ACC112 (cell line): Measurements from ENCODE around the gene DUSP9.

ENCODE experiments used
- H2AFZ ChIP-seq: fragments of 200-600 bp; sonication (generic); one replicate; pipeline ENCODE4 v1.6.0; 2017; ENCODE audit warnings: antibody characterized with exemption, low read length; ENCODE audit not compliant: unreplicated experiment
- H3K27ac ChIP-seq: fragments of 200-600 bp; sonication (generic); 2 replicates; pipeline ENCODE4 v1.5.1; 2014; ENCODE audit warnings: low read depth, mild to moderate bottlenecking, antibody characterized with exemption, low read length, moderate library complexity
- H3K27me3 ChIP-seq: fragments of 200-600 bp; sonication (generic); 2 replicates; pipeline ENCODE4 v1.6.1; 2014; ENCODE audit warnings: mild to moderate bottlenecking, antibody characterized with exemption, low read length, moderate library complexity, mixed read lengths; ENCODE audit not compliant: insufficient read depth
- H3K36me3 ChIP-seq: fragments of 200-600 bp; sonication (generic); 2 replicates; pipeline ENCODE4 v1.6.1; 2016; ENCODE audit warnings: mild to moderate bottlenecking, antibody characterized with exemption, low read length, moderate library complexity, mixed read lengths; ENCODE audit not compliant: insufficient read depth
- H3K4me1 ChIP-seq: fragments of 200-600 bp; sonication (generic); one replicate; pipeline ENCODE4 v1.6.1; 2016; ENCODE audit warnings: low read length, mixed read lengths; ENCODE audit not compliant: insufficient read depth, unreplicated experiment, control insufficient read depth
- H3K4me3 ChIP-seq: fragments of 200-600 bp; sonication (generic); 2 replicates; pipeline ENCODE4 v1.5.1; 2014; ENCODE audit warnings: mild to moderate bottlenecking, low read depth, low read length
- H3K79me2 ChIP-seq: fragments of 200-600 bp; sonication (generic); one replicate; pipeline ENCODE4 v1.6.0; 2016; ENCODE audit warnings: low read length; ENCODE audit not compliant: control insufficient read depth, unreplicated experiment, insufficient read depth

Gene DUSP9

GRCh38 chrX:153631346-153631745, 15.7 kb upstream of the DUSP9 start:
- Histone ChIP-seq H3K4me1 (no peaks in the 10 kb centered on the region), H3K27me3 (peaks cover 10% of the 10 kb centered on the region), H3K79me2 (no peaks in the 10 kb centered on the region), H2AFZ (no peak overlapping the region), H3K4me3 (no peak overlapping the region), H3K36me3 (no peaks in the 10 kb centered on the region), H3K27ac (no peak overlapping the region)

GRCh38 chrX:153631907-153632594, 15.0 kb upstream of the DUSP9 start:
- Histone ChIP-seq H3K4me1 (no peaks in the 10 kb centered on the region), H3K79me2 (no peaks in the 10 kb centered on the region), H3K27me3 (peaks cover 10% of the 10 kb centered on the region), H3K4me3 (no peak overlapping the region), H2AFZ (no peak overlapping the region), H3K36me3 (no peaks in the 10 kb centered on the region), H3K27ac (no peak overlapping the region)

- Histone ChIP-seq H3K4me3 (no peak overlapping the region), H3K27me3 (peaks cover 10% of the 10 kb centered on the region), H3K36me3 (no peaks in the 10 kb centered on the region), H2AFZ (no peak overlapping the region), H3K79me2 (no peaks in the 10 kb centered on the region), H3K27ac (no peak overlapping the region), H3K4me1 (no peaks in the 10 kb centered on the region)
These were observed 14.4 kb upstream of the DUSP9 start for GRCh38 chrX:153632595-153632946.

- Histone ChIP-seq H3K4me3 (no peak overlapping the region), H3K27ac (no peak overlapping the region), H2AFZ (no peak overlapping the region), H3K36me3 (no peaks in the 10 kb centered on the region), H3K4me1 (no peaks in the 10 kb centered on the region), H3K27me3 (peaks cover 10% of the 10 kb centered on the region), H3K79me2 (no peaks in the 10 kb centered on the region)
These were observed 14.0 kb upstream of the DUSP9 start for GRCh38 chrX:153633048-153633447.

GRCh38 chrX:153633607-153634180, 13.3 kb upstream of the DUSP9 start:
- Histone ChIP-seq H3K27me3 (peaks cover 10% of the 10 kb centered on the region), H2AFZ (no peak overlapping the region), H3K27ac (no peak overlapping the region), H3K79me2 (no peaks in the 10 kb centered on the region), H3K36me3 (no peaks in the 10 kb centered on the region), H3K4me3 (no peak overlapping the region), H3K4me1 (no peaks in the 10 kb centered on the region)

GRCh38 chrX:153634236-153634635, 12.8 kb upstream of the DUSP9 start:
- Histone ChIP-seq H3K27me3 (peaks cover 10% of the 10 kb centered on the region), H3K4me3 (no peak overlapping the region), H2AFZ (no peak overlapping the region), H3K27ac (no peak overlapping the region), H3K79me2 (no peaks in the 10 kb centered on the region), H3K36me3 (no peaks in the 10 kb centered on the region), H3K4me1 (no peaks in the 10 kb centered on the region)

GRCh38 chrX:153634832-153635231, 12.2 kb upstream of the DUSP9 start:
- Histone ChIP-seq H3K36me3 (no peaks in the 10 kb centered on the region), H3K79me2 (no peaks in the 10 kb centered on the region), H3K27ac (no peak overlapping the region), H3K4me1 (no peaks in the 10 kb centered on the region), H2AFZ (no peak overlapping the region), H3K4me3 (no peak overlapping the region), H3K27me3 (peaks cover 10% of the 10 kb centered on the region)

- Histone ChIP-seq H3K27ac (no peak overlapping the region), H3K79me2 (no peaks in the 10 kb centered on the region), H3K27me3 (peaks cover 10% of the 10 kb centered on the region), H3K36me3 (no peaks in the 10 kb centered on the region), H2AFZ (no peak overlapping the region), H3K4me3 (no peak overlapping the region), H3K4me1 (no peaks in the 10 kb centered on the region)
These were observed 11.6 kb upstream of the DUSP9 start for GRCh38 chrX:153635388-153635787.

GRCh38 chrX:153635788-153636668, 11.0 kb upstream of the DUSP9 start:
- no peaks in the 10 kb centered on the region for H3K4me1 ChIP-seq
- H3K27me3 ChIP-seq: peaks cover 10% of the 10 kb centered on the region; the same call in 1 of the 2 replicates
- no peaks in the 10 kb centered on the region for H3K79me2 ChIP-seq
- H3K27ac ChIP-seq: no peak overlapping the region
- no peak overlapping the region for H2AFZ ChIP-seq
- no peak overlapping the region for H3K4me3 ChIP-seq
- no peaks in the 10 kb centered on the region for H3K36me3 ChIP-seq

- Histone ChIP-seq H3K4me3 (no peak overlapping the region), H3K36me3 (no peaks in the 10 kb centered on the region), H3K27ac (no peak overlapping the region), H3K79me2 (no peaks in the 10 kb centered on the region), H3K4me1 (no peaks in the 10 kb centered on the region), H3K27me3 (peaks cover 11% of the 10 kb centered on the region; the same call in 1 of the 2 replicates), H2AFZ (no peak overlapping the region)
These were observed 10.3 kb upstream of the DUSP9 start for GRCh38 chrX:153636716-153637115.
